ENCODE data around the gene GDNF. TPM values are rescaled to one million over a fixed set of nuclear protein-coding genes. Genes with fewer than 3 reads are reported as not detected.

Gene GDNF
- total RNA-seq, 4 donors from 2014 or later: 0.19 to 1.4 (median 0.61) TPM

DNA sequence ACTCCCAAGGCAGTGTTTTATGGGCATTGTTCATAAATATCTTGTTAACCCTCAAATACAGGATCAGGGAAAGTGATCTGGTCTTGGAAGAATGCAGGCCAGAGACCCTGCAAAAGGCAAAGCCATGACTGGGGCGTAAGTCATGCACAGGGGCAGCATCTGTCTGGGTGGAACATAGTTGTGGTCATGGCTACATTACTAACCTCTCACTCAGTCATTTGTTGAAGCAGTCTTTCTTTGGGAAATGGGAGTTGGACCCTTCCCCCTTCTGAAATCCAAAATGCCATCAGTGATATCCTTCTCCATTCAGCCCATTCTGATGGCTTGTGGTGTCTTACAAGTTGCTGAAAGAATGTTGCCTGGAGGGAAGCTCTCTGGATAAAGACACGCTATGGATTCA, 68.1 kb downstream of the GDNF start:
- WGBS: 46% methylated on average over 2 of the region's 2 CpGs

DNA sequence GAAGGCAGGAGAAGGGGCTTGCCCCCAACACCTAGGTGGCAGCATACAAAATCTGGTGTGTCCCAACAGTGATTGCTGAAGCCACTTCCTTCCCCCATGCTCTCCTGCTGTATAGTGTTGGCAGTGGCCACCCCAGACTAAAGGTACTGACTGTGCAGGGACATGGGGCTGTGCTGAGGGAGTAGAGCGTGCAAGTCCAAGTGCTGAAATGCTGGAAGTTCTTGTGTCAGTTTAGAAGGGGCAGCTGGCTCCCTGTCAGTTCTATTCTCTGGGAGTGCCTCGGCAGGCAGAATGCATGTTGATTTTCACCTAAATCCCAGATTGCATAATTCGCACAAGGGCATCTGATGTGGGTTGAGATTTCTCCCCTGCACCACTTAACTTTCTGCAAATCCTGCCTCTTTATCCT, 68.6 kb downstream of the GDNF start:
- Histone ChIP-seq H3K36me3 (no peaks in the 10 kb centered on the region), H3K4me3 (no peak overlapping the region), H3K27ac (no peak overlapping the region), H3K4me1 (no peaks in the 10 kb centered on the region), H3K27me3 (no peaks in the 10 kb centered on the region), H3K9me3 (no peaks in the 10 kb centered on the region)
- TF ChIP-seq POLR2A (IDR thresholded peaks at IDR 0.05) (no peak), EP300 (IDR thresholded peaks at IDR 0.05) (no peak), POLR2AphosphoS5 (IDR thresholded peaks at IDR 0.05) (no peak)
- TF ChIP-seq, protein P1, sequence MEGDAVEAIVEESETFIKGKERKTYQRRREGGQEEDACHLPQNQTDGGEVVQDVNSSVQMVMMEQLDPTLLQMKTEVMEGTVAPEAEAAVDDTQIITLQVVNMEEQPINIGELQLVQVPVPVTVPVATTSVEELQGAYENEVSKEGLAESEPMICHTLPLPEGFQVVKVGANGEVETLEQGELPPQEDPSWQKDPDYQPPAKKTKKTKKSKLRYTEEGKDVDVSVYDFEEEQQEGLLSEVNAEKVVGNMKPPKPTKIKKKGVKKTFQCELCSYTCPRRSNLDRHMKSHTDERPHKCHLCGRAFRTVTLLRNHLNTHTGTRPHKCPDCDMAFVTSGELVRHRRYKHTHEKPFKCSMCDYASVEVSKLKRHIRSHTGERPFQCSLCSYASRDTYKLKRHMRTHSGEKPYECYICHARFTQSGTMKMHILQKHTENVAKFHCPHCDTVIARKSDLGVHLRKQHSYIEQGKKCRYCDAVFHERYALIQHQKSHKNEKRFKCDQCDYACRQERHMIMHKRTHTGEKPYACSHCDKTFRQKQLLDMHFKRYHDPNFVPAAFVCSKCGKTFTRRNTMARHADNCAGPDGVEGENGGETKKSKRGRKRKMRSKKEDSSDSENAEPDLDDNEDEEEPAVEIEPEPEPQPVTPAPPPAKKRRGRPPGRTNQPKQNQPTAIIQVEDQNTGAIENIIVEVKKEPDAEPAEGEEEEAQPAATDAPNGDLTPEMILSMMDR (IDR thresholded peaks at IDR 0.05): no peak
- WGBS: 79% methylated on average over 3 of the region's 3 CpGs
- DNase-seq (ENCODE audit: low spot score in 2 of 2): no peak

More for the DNA sequence above, 68.1 kb downstream of the GDNF start:
- Histone ChIP-seq H3K4me3 (no peak overlapping the region), H3K9me3 (no peaks in the 10 kb centered on the region), H3K36me3 (no peaks in the 10 kb centered on the region), H3K27me3 (no peaks in the 10 kb centered on the region), H3K27ac (no peak overlapping the region), H3K4me1 (no peaks in the 10 kb centered on the region)
- no peak for DNase-seq (ENCODE audit: low spot score in 2 of 2)
- TF ChIP-seq, protein P1 (IDR thresholded peaks at IDR 0.05): no peak
- no peak for TF ChIP-seq POLR2A (IDR thresholded peaks at IDR 0.05)
- no peak for TF ChIP-seq POLR2AphosphoS5 (IDR thresholded peaks at IDR 0.05)
- no peak for TF ChIP-seq EP300 (IDR thresholded peaks at IDR 0.05)

DNA sequence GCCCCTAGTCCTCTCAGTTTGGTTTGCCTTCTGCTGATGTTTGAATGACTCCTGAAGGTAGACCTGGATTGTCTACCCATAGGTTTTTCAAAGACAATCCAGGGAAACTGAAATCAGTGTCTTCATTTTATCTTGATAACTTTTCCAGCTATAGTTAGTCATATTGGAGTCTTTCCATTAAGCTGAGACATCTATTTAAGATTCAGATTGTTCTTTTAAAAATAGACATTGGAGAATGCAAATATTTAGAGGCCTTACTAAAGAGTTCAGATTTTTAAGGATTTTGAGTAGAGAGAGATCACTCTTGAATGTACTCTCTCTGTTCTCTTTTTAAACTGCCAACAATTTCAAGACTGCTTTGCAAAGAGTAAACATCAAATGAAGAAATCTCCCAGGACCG, 69.1 kb downstream of the GDNF start:
- no peak overlapping the region for H3K4me3 ChIP-seq

DNA sequence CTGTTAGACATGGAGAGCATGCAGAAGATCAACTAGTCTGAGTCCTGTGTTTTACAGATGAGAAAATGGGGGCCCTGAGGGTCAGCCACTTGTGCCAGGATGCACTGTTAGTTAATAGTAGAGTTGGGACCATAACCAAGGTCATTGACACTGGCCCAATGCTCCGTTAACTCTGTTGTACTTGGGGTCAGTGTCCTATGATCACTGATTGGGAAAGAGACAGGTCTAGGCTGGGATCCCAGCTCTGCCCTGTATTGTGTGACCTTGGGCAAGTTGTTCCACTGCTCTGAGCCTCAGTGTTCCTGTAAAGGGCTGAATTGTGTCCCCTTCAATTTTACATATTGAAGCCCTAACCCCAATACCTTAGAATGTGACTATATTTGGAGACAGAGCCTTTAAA, 70.0 kb downstream of the GDNF start:
- no peak for DNase-seq (ENCODE audit: low spot score in 2 of 2)
- Histone ChIP-seq H3K27me3 (no peaks in the 10 kb centered on the region), H3K36me3 (no peaks in the 10 kb centered on the region), H3K27ac (no peak overlapping the region), H3K4me3 (no peak overlapping the region), H3K9me3 (no peaks in the 10 kb centered on the region), H3K4me1 (no peaks in the 10 kb centered on the region)
- 86% methylated on average over 1 of the region's 1 CpG for WGBS
- TF ChIP-seq POLR2AphosphoS5 (IDR thresholded peaks at IDR 0.05) (no peak), EP300 (IDR thresholded peaks at IDR 0.05) (no peak), POLR2A (IDR thresholded peaks at IDR 0.05) (no peak)
- TF ChIP-seq, protein P1 (IDR thresholded peaks at IDR 0.05): no peak

More for the DNA sequence above, 69.1 kb downstream of the GDNF start:
- TF ChIP-seq, protein P1 (IDR thresholded peaks at IDR 0.05): no peak
- TF ChIP-seq POLR2A (IDR thresholded peaks at IDR 0.05) (no peak), EP300 (IDR thresholded peaks at IDR 0.05) (no peak), POLR2AphosphoS5 (IDR thresholded peaks at IDR 0.05) (no peak)
- H3K36me3 ChIP-seq: no peaks in the 10 kb centered on the region
- H3K27me3 ChIP-seq: no peaks in the 10 kb centered on the region
- H3K4me1 ChIP-seq: no peaks in the 10 kb centered on the region
- H3K9me3 ChIP-seq: no peaks in the 10 kb centered on the region
- no peak for DNase-seq (ENCODE audit: low spot score in 2 of 2)
- WGBS: 85% methylated on average over 1 of the region's 1 CpG
- H3K27ac ChIP-seq: no peak overlapping the region

DNA sequence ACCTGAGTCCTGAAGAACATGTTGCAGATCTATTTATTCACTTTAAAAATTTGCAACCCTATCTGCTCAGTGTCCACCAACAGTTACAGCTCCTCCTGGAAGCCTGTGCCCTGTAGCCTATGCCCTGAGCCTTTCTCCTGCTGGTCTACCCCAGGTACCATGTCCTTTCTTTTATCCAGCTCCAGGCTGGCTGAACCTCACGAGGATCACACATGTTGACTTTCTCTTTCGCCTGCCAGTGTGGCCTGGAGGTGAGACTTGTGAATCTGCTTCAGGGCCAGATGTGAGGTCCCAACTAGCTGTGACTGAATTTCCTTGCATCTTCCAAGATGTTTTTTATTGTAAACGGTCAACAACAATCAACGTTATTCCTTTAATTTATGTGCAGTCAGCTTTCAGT, 70.7 kb downstream of the GDNF start:
- H3K36me3 ChIP-seq: no peaks in the 10 kb centered on the region
- no peaks in the 10 kb centered on the region for H3K27me3 ChIP-seq
- WGBS: 92% methylated on average over 4 of the region's 4 CpGs
- no peaks in the 10 kb centered on the region for H3K9me3 ChIP-seq
- H3K4me1 ChIP-seq: no peaks in the 10 kb centered on the region
- no peak overlapping the region for H3K4me3 ChIP-seq
- no peak for TF ChIP-seq POLR2A (IDR thresholded peaks at IDR 0.05)
- no peak for TF ChIP-seq EP300 (IDR thresholded peaks at IDR 0.05)
- no peak for TF ChIP-seq POLR2AphosphoS5 (IDR thresholded peaks at IDR 0.05)
- TF ChIP-seq, protein P1 (IDR thresholded peaks at IDR 0.05): no peak
- DNase-seq (ENCODE audit: low spot score in 2 of 2): no peak
- no peak overlapping the region for H3K27ac ChIP-seq
